Fibroblast of the aortic adventitia (primary cell): ENCODE data around the gene DYNC2H1. TPM values are rescaled to one million over a fixed set of nuclear protein-coding genes. Genes with fewer than 3 reads are reported as not detected.

ENCODE experiments used
- DNase-seq: peaks from one replicate; pipeline ENCODE4 v3.0.0-alpha.2; 2010; ENCODE audit warnings: low read depth
- H3K4me3 ChIP-seq: 2 replicates; pipeline ENCODE4 v1.5.1; 2011; ENCODE audit warnings: low read depth, mild to moderate bottlenecking, control low read depth, low read length, moderate library complexity
- total RNA-seq: library from RNA; depleted of rRNA; stranded (reverse); fragments of >200 nt; gene quantifications from 2 replicates; pipeline ENCODE4 v1.2.3, GENCODE V29; 2012; ENCODE audit warnings: low replicate concordance
- TF ChIP-seq, protein P1 (sequence below): IDR thresholded peaks from 2 replicates; pipeline ENCODE4 v1.5.1; 2011; ENCODE audit warnings: mild to moderate bottlenecking, low read length, control low read depth, inconsistent platforms; ENCODE audit not compliant: insufficient read depth

The DYNC2H1 gene, protein sequence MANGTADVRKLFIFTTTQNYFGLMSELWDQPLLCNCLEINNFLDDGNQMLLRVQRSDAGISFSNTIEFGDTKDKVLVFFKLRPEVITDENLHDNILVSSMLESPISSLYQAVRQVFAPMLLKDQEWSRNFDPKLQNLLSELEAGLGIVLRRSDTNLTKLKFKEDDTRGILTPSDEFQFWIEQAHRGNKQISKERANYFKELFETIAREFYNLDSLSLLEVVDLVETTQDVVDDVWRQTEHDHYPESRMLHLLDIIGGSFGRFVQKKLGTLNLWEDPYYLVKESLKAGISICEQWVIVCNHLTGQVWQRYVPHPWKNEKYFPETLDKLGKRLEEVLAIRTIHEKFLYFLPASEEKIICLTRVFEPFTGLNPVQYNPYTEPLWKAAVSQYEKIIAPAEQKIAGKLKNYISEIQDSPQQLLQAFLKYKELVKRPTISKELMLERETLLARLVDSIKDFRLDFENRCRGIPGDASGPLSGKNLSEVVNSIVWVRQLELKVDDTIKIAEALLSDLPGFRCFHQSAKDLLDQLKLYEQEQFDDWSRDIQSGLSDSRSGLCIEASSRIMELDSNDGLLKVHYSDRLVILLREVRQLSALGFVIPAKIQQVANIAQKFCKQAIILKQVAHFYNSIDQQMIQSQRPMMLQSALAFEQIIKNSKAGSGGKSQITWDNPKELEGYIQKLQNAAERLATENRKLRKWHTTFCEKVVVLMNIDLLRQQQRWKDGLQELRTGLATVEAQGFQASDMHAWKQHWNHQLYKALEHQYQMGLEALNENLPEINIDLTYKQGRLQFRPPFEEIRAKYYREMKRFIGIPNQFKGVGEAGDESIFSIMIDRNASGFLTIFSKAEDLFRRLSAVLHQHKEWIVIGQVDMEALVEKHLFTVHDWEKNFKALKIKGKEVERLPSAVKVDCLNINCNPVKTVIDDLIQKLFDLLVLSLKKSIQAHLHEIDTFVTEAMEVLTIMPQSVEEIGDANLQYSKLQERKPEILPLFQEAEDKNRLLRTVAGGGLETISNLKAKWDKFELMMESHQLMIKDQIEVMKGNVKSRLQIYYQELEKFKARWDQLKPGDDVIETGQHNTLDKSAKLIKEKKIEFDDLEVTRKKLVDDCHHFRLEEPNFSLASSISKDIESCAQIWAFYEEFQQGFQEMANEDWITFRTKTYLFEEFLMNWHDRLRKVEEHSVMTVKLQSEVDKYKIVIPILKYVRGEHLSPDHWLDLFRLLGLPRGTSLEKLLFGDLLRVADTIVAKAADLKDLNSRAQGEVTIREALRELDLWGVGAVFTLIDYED (N-terminal part only)
- total RNA-seq, result 74.0 and 99.0 TPM in 2 replicates

- peak within 1 kb of the TSS; percentile 96 for H3K4me3 ChIP-seq
- peak; percentile 93 for DNase-seq
- TF ChIP-seq, protein P1, sequence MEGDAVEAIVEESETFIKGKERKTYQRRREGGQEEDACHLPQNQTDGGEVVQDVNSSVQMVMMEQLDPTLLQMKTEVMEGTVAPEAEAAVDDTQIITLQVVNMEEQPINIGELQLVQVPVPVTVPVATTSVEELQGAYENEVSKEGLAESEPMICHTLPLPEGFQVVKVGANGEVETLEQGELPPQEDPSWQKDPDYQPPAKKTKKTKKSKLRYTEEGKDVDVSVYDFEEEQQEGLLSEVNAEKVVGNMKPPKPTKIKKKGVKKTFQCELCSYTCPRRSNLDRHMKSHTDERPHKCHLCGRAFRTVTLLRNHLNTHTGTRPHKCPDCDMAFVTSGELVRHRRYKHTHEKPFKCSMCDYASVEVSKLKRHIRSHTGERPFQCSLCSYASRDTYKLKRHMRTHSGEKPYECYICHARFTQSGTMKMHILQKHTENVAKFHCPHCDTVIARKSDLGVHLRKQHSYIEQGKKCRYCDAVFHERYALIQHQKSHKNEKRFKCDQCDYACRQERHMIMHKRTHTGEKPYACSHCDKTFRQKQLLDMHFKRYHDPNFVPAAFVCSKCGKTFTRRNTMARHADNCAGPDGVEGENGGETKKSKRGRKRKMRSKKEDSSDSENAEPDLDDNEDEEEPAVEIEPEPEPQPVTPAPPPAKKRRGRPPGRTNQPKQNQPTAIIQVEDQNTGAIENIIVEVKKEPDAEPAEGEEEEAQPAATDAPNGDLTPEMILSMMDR, result peak; percentile 62
Measured at GRCh38 chr11:103108933-103109817, at the start of gene DYNC2H1. Gene DYNC2H1, plus strand, starts transcription at chr11:103109426. Its CDS starts 149 bp downstream, at chr11:103109575.

DNA sequence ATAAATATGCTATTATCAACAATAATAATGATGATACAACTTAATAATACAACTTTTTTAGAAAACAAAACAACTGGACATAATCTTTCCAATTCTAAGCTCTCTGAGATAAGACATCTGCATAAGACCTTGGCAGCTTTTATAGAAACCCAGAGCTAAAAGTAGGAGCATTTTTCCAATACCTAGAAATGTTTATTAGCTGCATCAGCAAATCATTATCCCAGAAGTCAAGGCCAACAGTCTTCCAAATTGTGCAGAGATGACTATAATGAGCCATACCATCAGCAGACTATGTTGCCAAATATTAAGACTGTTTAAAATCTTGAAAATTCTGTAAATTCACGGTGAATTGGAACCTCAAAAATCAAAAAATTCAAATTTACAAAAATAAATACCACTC is 47.6 kb upstream of the DYNC2H1 start:
- DNase-seq, result no peak
- no peak overlapping the region for H3K4me3 ChIP-seq
- TF ChIP-seq, protein P1, result no peak

DNA sequence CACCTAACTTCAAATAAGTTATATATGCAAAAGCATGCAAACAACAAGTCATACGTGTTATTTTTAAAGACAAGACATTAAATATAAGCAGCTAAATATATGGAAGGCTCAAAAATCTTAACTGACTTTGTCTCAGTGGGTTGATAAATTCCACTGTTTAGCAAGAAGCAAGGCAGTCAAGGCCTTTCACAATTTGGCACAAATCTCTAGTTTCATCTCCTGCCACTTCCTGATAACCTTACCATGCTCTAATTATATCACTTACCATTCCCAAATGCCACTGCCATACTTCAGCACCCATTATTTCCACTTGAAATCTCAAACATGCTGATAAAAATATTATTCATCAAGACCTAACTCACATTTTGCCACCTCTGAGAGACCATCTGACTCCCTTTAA is 42.1 kb upstream of the DYNC2H1 start:
- TF ChIP-seq, protein P1, result no peak
- DNase-seq, result no peak
- no peak overlapping the region for H3K4me3 ChIP-seq

GRCh38 chr11:103069367-103069766 is 39.9 kb upstream of the DYNC2H1 start:
- TF ChIP-seq, protein P1, result no peak
- DNase-seq, result no peak
- no peak overlapping the region for H3K4me3 ChIP-seq

DNA sequence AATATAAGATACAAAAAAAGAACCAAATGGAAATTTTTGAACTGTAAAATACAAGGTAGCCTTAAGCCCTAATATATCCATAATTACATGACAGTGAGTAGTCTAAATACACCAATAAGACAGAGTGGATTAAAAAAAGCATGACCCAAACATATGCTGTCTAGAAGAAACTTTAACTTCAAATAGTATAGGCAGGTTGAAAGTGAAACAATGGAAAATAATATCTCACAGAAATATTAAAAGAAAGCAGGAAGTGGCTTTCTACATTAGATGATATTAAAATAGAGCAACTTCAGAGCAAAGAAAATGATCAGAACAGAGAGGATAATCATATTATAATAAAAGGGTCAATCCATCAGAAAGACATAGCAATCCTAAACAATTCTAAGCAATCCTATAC is 39.1 kb upstream of the DYNC2H1 start:
- TF ChIP-seq, protein P1, result no peak
- DNase-seq, result no peak
- H3K4me3 ChIP-seq, result no peak overlapping the region
